ENCODE results near the gene PDE6H. TPM values are rescaled to one million over a fixed set of nuclear protein-coding genes. Genes with fewer than 3 reads are reported as not detected.

The PDE6H gene
- polyA plus RNA-seq, 1 of the 3 experiments (the other 2 are of a cell fraction): not detected

DNA sequence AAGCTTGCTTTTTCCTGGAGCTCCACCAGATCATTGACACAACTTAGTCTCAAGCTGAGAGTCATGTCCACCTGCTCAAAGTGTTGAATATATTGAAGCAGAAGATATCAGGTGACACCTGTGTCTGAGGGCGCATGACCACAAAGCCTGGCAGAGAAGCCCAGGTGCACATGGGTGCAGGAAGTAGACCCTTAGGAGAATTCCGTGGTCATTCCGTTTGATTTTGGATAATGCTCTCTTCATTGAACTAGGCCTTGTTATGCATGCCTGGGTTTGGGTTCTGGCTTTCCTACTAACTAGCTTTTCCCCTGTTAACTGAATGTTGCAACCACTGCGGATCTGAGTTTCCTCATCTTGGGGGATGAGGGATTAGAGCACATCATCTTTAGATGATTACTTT is 18.6 kb upstream of the PDE6H start:
- Histone ChIP-seq H3K9ac (no peak overlapping the region), H3K27ac (ENCODE audit: low read depth in 2 of 2, low read length in 1 of 2) (peak overlapping the region in 1 of 2 experiments; percentile 99; a peak in 2 of 4 replicates), H3K4me1 (ENCODE audit: control insufficient read depth in 1 of 2, insufficient read depth in 2 of 2, low read depth in 1 of 2, low read length in 1 of 2) (peaks cover 7 to 65% of the 10 kb centered on the region in 2 experiments), H3K27me3 (ENCODE audit: insufficient read depth) (no peaks in the 10 kb centered on the region), H3K9me3 (no peaks in the 10 kb centered on the region), H3K4me2 (no peak overlapping the region; the same call in 1 of the 2 replicates), H4K20me1 (ENCODE audit: insufficient read depth) (no peaks in the 10 kb centered on the region), H3K36me3 (replicated peaks in 1 of 2; ENCODE audit: control insufficient read depth in 1 of 2, insufficient read depth in 2 of 2, low read length in 1 of 2) (peaks cover 3 to 13% of the 10 kb centered on the region in 2 experiments), H3K79me2 (ENCODE audit: insufficient read depth) (peaks cover 91% of the 10 kb centered on the region), H3K4me3 (ENCODE audit: low read depth in 2 of 2, low read length in 1 of 2) (no peak overlapping the region), H3K9me2 (no peaks in the 10 kb centered on the region), H2AFZ (ENCODE audit: low read depth) (no peak overlapping the region), H3F3A (replicated peaks; ENCODE audit: insufficient read depth) (peaks cover 38% of the 10 kb centered on the region)
- WGBS (ENCODE audit: low lambda C conversion rate): 58% methylated on average over 4 of the region's 4 CpGs
- POLR2A ChIA-PET: no interaction called here
- no peak for DNase-seq
- CTCF ChIA-PET: interaction anchor here (0.6 kb wide), 1 partner anchor 1740 kb away, joined by 3 read pairs; no protein-coding TSS in a partner anchor
- TF ChIP-seq, protein P1, sequence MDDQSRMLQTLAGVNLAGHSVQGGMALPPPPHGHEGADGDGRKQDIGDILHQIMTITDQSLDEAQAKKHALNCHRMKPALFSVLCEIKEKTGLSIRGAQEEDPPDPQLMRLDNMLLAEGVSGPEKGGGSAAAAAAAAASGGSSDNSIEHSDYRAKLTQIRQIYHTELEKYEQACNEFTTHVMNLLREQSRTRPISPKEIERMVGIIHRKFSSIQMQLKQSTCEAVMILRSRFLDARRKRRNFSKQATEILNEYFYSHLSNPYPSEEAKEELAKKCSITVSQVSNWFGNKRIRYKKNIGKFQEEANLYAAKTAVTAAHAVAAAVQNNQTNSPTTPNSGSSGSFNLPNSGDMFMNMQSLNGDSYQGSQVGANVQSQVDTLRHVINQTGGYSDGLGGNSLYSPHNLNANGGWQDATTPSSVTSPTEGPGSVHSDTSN (IDR thresholded peaks at IDR 0.05): no peak
- TF ChIP-seq POLR2AphosphoS5 (IDR thresholded peaks at IDR 0.05; ENCODE audit: low read depth, low read length): no peak
- TF ChIP-seq, protein P2, sequence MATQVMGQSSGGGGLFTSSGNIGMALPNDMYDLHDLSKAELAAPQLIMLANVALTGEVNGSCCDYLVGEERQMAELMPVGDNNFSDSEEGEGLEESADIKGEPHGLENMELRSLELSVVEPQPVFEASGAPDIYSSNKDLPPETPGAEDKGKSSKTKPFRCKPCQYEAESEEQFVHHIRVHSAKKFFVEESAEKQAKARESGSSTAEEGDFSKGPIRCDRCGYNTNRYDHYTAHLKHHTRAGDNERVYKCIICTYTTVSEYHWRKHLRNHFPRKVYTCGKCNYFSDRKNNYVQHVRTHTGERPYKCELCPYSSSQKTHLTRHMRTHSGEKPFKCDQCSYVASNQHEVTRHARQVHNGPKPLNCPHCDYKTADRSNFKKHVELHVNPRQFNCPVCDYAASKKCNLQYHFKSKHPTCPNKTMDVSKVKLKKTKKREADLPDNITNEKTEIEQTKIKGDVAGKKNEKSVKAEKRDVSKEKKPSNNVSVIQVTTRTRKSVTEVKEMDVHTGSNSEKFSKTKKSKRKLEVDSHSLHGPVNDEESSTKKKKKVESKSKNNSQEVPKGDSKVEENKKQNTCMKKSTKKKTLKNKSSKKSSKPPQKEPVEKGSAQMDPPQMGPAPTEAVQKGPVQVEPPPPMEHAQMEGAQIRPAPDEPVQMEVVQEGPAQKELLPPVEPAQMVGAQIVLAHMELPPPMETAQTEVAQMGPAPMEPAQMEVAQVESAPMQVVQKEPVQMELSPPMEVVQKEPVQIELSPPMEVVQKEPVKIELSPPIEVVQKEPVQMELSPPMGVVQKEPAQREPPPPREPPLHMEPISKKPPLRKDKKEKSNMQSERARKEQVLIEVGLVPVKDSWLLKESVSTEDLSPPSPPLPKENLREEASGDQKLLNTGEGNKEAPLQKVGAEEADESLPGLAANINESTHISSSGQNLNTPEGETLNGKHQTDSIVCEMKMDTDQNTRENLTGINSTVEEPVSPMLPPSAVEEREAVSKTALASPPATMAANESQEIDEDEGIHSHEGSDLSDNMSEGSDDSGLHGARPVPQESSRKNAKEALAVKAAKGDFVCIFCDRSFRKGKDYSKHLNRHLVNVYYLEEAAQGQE (IDR thresholded peaks at IDR 0.05; ENCODE audit: low read depth, low read length): no peak
- no peak for TF ChIP-seq NRF1 (IDR thresholded peaks at IDR 0.05; ENCODE audit: low read depth, low read length)
- no peak for TF ChIP-seq GABPA (IDR thresholded peaks at IDR 0.05; ENCODE audit: low read depth)
- no peak for TF ChIP-seq ELF1 (IDR thresholded peaks at IDR 0.05)
- no peak for TF ChIP-seq NFIC (IDR thresholded peaks at IDR 0.05; ENCODE audit: borderline replicate concordance)
- TF ChIP-seq FOSL2 (IDR thresholded peaks at IDR 0.05; ENCODE audit: borderline replicate concordance, low read depth): no peak
- TF ChIP-seq SIN3A (IDR thresholded peaks at IDR 0.05; ENCODE audit: borderline replicate concordance, low read depth, low read length): no peak
- no peak for TF ChIP-seq CHD2 (IDR thresholded peaks at IDR 0.05; ENCODE audit: low read length, partially characterized antibody)
- no peak for TF ChIP-seq RXRA (IDR thresholded peaks at IDR 0.05; ENCODE audit: borderline replicate concordance, low read depth)
- TF ChIP-seq, protein P3, sequence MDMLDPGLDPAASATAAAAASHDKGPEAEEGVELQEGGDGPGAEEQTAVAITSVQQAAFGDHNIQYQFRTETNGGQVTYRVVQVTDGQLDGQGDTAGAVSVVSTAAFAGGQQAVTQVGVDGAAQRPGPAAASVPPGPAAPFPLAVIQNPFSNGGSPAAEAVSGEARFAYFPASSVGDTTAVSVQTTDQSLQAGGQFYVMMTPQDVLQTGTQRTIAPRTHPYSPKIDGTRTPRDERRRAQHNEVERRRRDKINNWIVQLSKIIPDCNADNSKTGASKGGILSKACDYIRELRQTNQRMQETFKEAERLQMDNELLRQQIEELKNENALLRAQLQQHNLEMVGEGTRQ (IDR thresholded peaks at IDR 0.05; ENCODE audit: borderline replicate concordance, low read depth, low read length): no peak
- no peak for TF ChIP-seq SMC3 (IDR thresholded peaks at IDR 0.05; ENCODE audit: low read depth, low read length)
- TF ChIP-seq MEF2A (IDR thresholded peaks at IDR 0.05; ENCODE audit: borderline replicate concordance, low read depth): no peak
- TF ChIP-seq, protein P4, sequence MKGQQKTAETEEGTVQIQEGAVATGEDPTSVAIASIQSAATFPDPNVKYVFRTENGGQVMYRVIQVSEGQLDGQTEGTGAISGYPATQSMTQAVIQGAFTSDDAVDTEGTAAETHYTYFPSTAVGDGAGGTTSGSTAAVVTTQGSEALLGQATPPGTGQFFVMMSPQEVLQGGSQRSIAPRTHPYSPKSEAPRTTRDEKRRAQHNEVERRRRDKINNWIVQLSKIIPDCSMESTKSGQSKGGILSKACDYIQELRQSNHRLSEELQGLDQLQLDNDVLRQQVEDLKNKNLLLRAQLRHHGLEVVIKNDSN (IDR thresholded peaks at IDR 0.05; ENCODE audit: borderline replicate concordance, low read depth): no peak

Data from SK-N-SH (cell line).